GM13977 (cell line): ENCODE data around the gene SLC25A11.

Source experiments
- DNase-seq: peaks from one replicate; pipeline ENCODE4 v3.0.0; 2012; ENCODE audit warnings: low spot score
- in situ Hi-C: fragments of 300-500 bp; cut with MboI; formaldehyde crosslinking; loops from one replicate; pipeline ENCODE4 v1.12.0; 2022; ENCODE audit warnings: low sequenced_read_pairs, low pct_unique_long_range_greater_than_20kb, mixed read lengths, inconsistent platforms; ENCODE audit not compliant: unreplicated experiment
- TF ChIP-seq, protein P1 (sequence below): IDR thresholded peaks from 2 replicates; pipeline ENCODE4 v1.5.1; 2012; ENCODE audit warnings: mild to moderate bottlenecking, control low read depth; ENCODE audit not compliant: insufficient read depth; ENCODE audit errors: extremely low read depth, missing control alignments

The SLC25A11 gene

DNA sequence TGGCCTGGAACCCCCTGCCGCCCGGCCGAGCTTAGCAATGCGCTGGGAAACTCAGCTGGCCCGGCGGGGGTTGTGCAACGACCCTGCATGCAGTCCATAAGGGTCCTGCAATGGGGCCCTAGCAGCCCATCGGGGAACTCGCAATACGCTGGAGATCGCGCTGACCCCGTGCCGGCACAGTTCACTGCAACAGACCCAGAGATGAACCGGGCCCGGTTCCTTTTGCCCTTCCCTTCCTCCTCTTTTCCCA is 375 bp downstream of the SLC25A11 start:
- in situ Hi-C loops, result no loop called here
- DNase-seq, result no peak
- TF ChIP-seq, protein P1, sequence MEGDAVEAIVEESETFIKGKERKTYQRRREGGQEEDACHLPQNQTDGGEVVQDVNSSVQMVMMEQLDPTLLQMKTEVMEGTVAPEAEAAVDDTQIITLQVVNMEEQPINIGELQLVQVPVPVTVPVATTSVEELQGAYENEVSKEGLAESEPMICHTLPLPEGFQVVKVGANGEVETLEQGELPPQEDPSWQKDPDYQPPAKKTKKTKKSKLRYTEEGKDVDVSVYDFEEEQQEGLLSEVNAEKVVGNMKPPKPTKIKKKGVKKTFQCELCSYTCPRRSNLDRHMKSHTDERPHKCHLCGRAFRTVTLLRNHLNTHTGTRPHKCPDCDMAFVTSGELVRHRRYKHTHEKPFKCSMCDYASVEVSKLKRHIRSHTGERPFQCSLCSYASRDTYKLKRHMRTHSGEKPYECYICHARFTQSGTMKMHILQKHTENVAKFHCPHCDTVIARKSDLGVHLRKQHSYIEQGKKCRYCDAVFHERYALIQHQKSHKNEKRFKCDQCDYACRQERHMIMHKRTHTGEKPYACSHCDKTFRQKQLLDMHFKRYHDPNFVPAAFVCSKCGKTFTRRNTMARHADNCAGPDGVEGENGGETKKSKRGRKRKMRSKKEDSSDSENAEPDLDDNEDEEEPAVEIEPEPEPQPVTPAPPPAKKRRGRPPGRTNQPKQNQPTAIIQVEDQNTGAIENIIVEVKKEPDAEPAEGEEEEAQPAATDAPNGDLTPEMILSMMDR, result no peak

DNA sequence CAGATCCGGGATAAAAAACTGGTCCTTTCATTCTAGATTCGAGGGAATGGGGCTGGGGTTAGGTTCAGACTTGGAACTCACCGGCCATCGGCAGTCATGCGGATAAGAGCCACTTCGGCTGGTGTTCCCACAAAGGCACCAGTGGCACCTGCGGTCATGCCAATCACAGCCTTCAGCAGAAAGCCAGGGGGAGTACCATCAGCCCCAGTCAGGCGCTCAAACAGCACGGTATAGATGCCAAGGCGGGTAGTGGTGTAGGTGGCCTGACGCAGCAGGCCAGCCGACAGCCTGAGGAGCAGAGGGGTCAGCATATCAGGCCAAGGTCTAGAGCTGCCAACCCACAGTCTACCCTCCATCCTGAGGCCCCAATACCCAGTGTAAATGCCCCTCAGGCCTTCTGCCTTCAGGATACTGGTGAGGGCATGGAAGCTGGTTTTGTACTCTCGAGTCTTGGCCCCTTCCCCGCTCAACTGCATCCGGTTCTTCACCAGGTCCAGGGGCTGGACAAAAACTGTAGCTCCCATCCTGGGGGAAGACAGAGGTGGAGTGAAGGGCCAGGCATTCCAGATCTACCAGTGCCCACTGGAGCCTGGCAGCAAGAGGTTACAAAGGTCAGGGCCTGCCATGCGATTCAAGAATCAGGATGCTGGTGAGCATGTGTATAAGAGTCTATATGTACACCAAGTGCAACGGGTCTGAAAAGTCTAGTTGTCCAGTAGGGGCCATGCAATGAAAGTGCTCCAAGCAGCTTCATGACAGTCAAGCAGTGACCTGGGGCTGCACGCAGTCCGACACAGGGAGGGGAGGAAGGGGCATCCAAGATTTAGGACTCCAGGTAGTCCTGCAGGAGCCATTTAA is 929 bp downstream of the SLC25A11 start:
- in situ Hi-C loops, result no loop called here

DNA sequence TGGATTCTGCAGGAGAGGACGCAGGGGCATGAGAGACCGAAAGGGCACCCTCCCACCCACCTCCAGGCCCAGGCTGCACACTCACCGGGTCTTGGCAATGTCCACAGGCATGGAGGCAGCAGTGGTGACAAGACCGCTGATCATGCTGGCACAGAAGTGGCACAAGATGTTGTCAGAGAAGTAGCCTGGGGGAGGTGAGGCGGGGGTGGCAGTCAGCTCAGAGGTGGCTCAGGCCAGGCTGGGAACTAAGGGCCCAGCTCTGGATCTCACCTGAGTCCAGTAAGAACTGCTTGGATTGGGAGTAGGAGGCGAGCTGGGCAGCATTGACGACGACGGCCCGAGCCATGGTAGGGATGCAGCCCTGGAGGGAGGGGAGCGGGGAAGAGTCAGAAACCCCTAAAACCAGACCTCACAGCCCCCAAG is 1.8 kb downstream of the SLC25A11 start:
- DNase-seq, result peak; percentile 15
- TF ChIP-seq, protein P1, result no peak

More for the DNA sequence above, 929 bp downstream of the SLC25A11 start:
- peak; percentile 45 for DNase-seq
- TF ChIP-seq, protein P1, result no peak

DNA sequence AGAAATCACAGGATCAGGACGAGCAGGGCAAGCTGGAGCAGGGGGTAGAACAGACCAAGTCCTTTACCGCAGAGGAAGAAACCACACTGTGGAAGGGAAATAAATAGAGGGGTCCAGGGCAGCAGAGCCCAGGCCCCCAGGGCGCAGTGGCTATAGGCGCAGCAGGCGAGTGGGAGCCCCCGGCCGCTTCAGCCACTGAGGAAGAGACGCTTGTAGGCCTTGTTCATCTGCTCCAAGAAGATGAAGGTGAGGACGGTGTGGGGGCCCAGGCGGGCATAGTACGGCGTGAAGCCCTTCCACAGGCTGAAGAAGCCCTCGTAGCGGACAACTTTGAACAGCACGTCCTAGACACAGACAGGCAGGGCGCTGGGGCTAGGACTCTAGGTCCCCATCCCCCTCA is 2.3 kb downstream of the SLC25A11 start:
- TF ChIP-seq, protein P1, result no peak
- in situ Hi-C loops, result no loop called here
- no peak for DNase-seq

More for the DNA sequence above, 1.8 kb downstream of the SLC25A11 start:
- in situ Hi-C loops, result no loop called here

DNA sequence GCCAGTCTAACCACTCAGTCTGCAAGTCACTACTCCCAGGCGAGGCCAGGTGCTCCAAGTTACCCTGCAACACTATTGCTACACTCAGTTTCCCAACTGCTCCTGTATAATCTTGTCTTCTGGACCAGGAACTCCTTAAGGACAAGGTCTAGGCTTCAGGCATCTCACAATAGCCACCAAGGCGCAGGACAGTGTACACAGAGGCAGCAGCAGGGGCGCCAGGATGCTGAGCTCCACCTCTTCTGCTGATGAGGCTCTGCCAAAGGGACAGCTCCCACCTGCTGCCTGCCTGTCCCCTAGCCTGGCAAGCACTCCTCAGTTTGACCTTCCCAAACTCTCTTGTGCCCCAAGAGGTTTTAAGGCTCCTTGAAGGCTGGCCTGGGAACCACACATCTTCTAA is 3.4 kb downstream of the SLC25A11 start:
- TF ChIP-seq, protein P1, result no peak
- no peak for DNase-seq
- in situ Hi-C loops, result no loop called here

DNA sequence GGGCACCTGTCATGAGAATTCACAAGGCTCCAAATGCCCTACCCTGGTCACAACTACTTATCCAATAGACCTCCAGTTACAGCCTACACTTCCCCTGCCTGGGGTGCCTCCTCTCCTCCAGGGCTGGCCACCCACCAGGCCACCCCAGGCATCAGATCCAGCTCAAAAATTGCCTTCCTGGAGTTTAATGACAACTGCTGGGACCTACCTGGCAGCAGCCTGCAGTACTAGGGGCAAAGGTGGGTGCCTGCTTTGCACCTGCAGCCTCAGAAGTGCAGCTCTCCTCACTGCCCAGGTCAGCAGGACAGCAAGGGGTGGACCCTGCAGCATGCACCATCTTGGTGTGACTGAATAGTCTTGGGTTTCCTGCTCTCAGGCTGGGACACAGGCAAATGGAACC is 4.2 kb downstream of the SLC25A11 start:
- in situ Hi-C loops, result no loop called here
- TF ChIP-seq, protein P1, result no peak
- DNase-seq, result peak; percentile 8
